HepG2 (cell line): ENCODE data around the gene ETF1. TPM values are rescaled to one million over a fixed set of nuclear protein-coding genes. Genes with fewer than 3 reads are reported as not detected.
A peak's percentile ranks its signal among the peaks of the same experiment; 100 is the strongest.
"Not testable (repeated sequence)": the region's sequence is repeated elsewhere in the genome, so short reads cannot be mapped to it uniquely, and the experiment has no call there.

Experiments
- ATF1 ChIP-seq: IDR thresholded peaks from 2 replicates; pipeline ENCODE4 v1.6.1; 2016; ENCODE audit warnings: mild to moderate bottlenecking, control low read depth
- DPF2 ChIP-seq: sonication (generic); formaldehyde crosslinking; IDR thresholded peaks from 2 replicates; pipeline ENCODE4 v1.4.0; 2020; ENCODE audit warnings: mild to moderate bottlenecking, low read depth, missing genetic modification reagents, borderline replicate concordance
- FOXO1 ChIP-seq: sonication (generic); formaldehyde crosslinking; IDR thresholded peaks from 2 replicates; pipeline ENCODE4 v1.4.0; 2020; ENCODE audit warnings: missing genetic modification reagents
- HDAC2 ChIP-seq: sonication (generic); formaldehyde crosslinking; IDR thresholded peaks from 2 replicates; pipeline ENCODE4 v1.4.0; 2020; ENCODE audit warnings: missing genetic modification reagents
- HMG20B ChIP-seq: conservative IDR thresholded peaks from 2 replicates; pipeline ENCODE4 v1.6.1; 2016; ENCODE audit warnings: missing genetic modification reagents, missing compliant biosample characterization
- KDM1A ChIP-seq: IDR thresholded peaks from 2 replicates; pipeline ENCODE4 v1.6.1; 2016; ENCODE audit warnings: missing compliant biosample characterization
- KLF16 ChIP-seq, 2 experiments: sonication (generic) in 1 of 2; formaldehyde crosslinking in 1 of 2; IDR thresholded peaks; 2 replicates each; pipeline versions ENCODE4 v1.6.1 to v1.8.0; 2016 to 2023; ENCODE audit warnings: missing genetic modification reagents in 2 of 2, missing compliant biosample characterization in 1 of 2
- LCORL ChIP-seq, 2 experiments: fragments of 450-650 bp in 1 of 2; sonication (generic) in 1 of 2; formaldehyde crosslinking in 1 of 2; IDR thresholded peaks; 2 replicates each; pipeline versions ENCODE4 v1.5.0 to v1.6.1; 2017 to 2020; ENCODE audit warnings: antibody characterized with exemption in 1 of 2, missing genetic modification reagents in 1 of 2
- MED1 ChIP-seq: sonication (generic); formaldehyde crosslinking; IDR thresholded peaks from 2 replicates; pipeline ENCODE4 v1.4.0; 2020; ENCODE audit warnings: missing genetic modification reagents
- NCOA2 ChIP-seq: sonication (generic); formaldehyde crosslinking; IDR thresholded peaks from 2 replicates; pipeline ENCODE4 v1.8.0; 2022; ENCODE audit warnings: inconsistent platforms
- NR2F6 ChIP-seq, 2 experiments: IDR thresholded peaks; 2 replicates each; pipeline ENCODE4 v1.6.1; 2016; ENCODE audit warnings: antibody characterized with exemption in 1 of 2, mild to moderate bottlenecking in 1 of 2
- POLR2AphosphoS2 ChIP-seq: IDR thresholded peaks from 2 replicates; pipeline ENCODE4 v1.6.1; 2011; ENCODE audit warnings: low read depth, low read length, improper control_type of control experiment
- SOX6 ChIP-seq, 2 experiments: fragments of 450-650 bp in 1 of 2; sonication (generic) in 1 of 2; formaldehyde crosslinking in 1 of 2; IDR thresholded peaks; 2 replicates each; pipeline versions ENCODE4 v1.4.0 to v1.6.1; 2017 to 2020; ENCODE audit warnings: antibody characterized with exemption in 1 of 2, mild to moderate bottlenecking in 1 of 2, missing genetic modification reagents in 1 of 2
- TCF7 ChIP-seq: sonication (generic); IDR thresholded peaks from 2 replicates; pipeline ENCODE4 v1.6.1; 2016; ENCODE audit warnings: antibody characterized with exemption, low read depth
- YEATS2 ChIP-seq: sonication (generic); formaldehyde crosslinking; IDR thresholded peaks from 2 replicates; pipeline ENCODE4 v1.4.0; 2020; ENCODE audit warnings: missing genetic modification reagents, borderline replicate concordance
- ZBED4 ChIP-seq: sonication (generic); formaldehyde crosslinking; IDR thresholded peaks from 2 replicates; pipeline ENCODE4 v1.4.0; 2020; ENCODE audit warnings: missing genetic modification reagents, borderline replicate concordance
- ZNF3 ChIP-seq: IDR thresholded peaks from 2 replicates; pipeline ENCODE4 v1.7.0; 2017; ENCODE audit warnings: inconsistent platforms
- polyA plus RNA-seq, 8 experiments: library from polyadenylated mRNA; depleted of rRNA in 3 of 8; stranded (reverse) in 7 of 8; unstranded in 1 of 8; fragments of >200 nt; fragmentation: Illumina TruSeq in 4 of 8; extraction: Trizol in 4 of 8; gene quantifications; 2 replicates each; pipeline versions ENCODE4 v1.2.1 to v1.2.3, GENCODE V29; 2011 to 2016; ENCODE audit warnings: low read depth in 4 of 8, missing spikeins in 1 of 8, mixed read lengths in 1 of 8; ENCODE audit not compliant: insufficient read depth in 1 of 8
- total RNA-seq, 5 experiments: library from RNA; depleted of rRNA; stranded (reverse); fragments of >200 nt; fragmentation: Illumina TruSeq; extraction: Trizol; gene quantifications; 2 replicates each; pipeline ENCODE4 v1.2.3, GENCODE V29; 2016; ENCODE audit warnings: low read depth in 1 of 5
- TF ChIP-seq, protein P1 (sequence below): sonication (generic); formaldehyde crosslinking; IDR thresholded peaks from 2 replicates; pipeline ENCODE4 v1.9.0; 2021; ENCODE audit warnings: missing genetic modification reagents, borderline replicate concordance
- TF ChIP-seq, protein P2 (sequence below), 2 experiments: fragments of 450-650 bp in 1 of 2; sonication (generic) in 1 of 2; formaldehyde crosslinking; IDR thresholded peaks; 2 replicates each; pipeline versions ENCODE4 v1.5.0 to v1.8.0; 2020 to 2022; ENCODE audit warnings: mild to moderate bottlenecking in 1 of 2, missing genetic modification reagents in 1 of 2
- TF ChIP-seq, protein P3 (sequence below): sonication (generic); formaldehyde crosslinking; IDR thresholded peaks from 2 replicates; pipeline ENCODE4 v1.4.0; 2020; ENCODE audit warnings: missing genetic modification reagents

ETF1 gene
- total and polyA plus RNA-seq, 2 of the 13 experiments (the other 11 are each of a cell fraction or from before 2014, with no cell fraction given) = 52.1 to 184 TPM

GRCh38 chr5:138507485-138507884, 35.6 kb downstream of the ETF1 start (continued):
- TF ChIP-seq HMG20B (CRISPR knock-in tag) (0 out of 2 replicates have a peak, but pooled peaks have one; percentile 41), MED1 (CRISPR knock-in tag) (peak; percentile 50; the same call in 1 of the 2 replicates), YEATS2 (CRISPR knock-in tag) (peak; percentile 36; the same call in 1 of the 2 replicates), KLF16 (CRISPR knock-in tag; IDR thresholded peaks at IDR 0.05) (peak in 1 of 2 experiments; percentile 73; a peak in 2 of 4 replicates), ATF1 (CRISPR knock-in tag) (peak; percentile 37; the same call in 1 of the 2 replicates), TCF7 (peak; percentile 46), NR2F6 (CRISPR knock-in tag; IDR thresholded peaks at IDR 0.05) (peak; percentile 48; the same call in 1 of the 2 replicates), FOXO1 (CRISPR knock-in tag) (0 out of 2 replicates have a peak, but pooled peaks have one; percentile 41), DPF2 (CRISPR knock-in tag) (peak; percentile 53; the same call in 1 of the 2 replicates), NCOA2 (CRISPR knock-in tag) (peak; percentile 63; the same call in 1 of the 2 replicates), ZBED4 (CRISPR knock-in tag) (peak; percentile 83; the same call in 1 of the 2 replicates), ZNF3 (CRISPR knock-in tag) (peak; percentile 78), HDAC2 (peak; percentile 77; the same call in 1 of the 2 replicates), SOX6 (CRISPR knock-in tag; IDR thresholded peaks at IDR 0.05) (peak; percentile 41; the same call in 1 of the 2 replicates), KDM1A (CRISPR knock-in tag) (peak; percentile 59; the same call in 1 of the 2 replicates), LCORL (IDR thresholded peaks at IDR 0.05) (peak; percentile 68; the same call in 1 of the 2 replicates), LCORL (CRISPR knock-in tag; IDR thresholded peaks at IDR 0.05) (peak; percentile 89), POLR2AphosphoS2 (0 out of 2 replicates have a peak, but pooled peaks have one; percentile 39)
- not testable (repeated sequence) for TF ChIP-seq NR2F6, SOX6 (IDR thresholded peaks at IDR 0.05)
- TF ChIP-seq, protein P1, sequence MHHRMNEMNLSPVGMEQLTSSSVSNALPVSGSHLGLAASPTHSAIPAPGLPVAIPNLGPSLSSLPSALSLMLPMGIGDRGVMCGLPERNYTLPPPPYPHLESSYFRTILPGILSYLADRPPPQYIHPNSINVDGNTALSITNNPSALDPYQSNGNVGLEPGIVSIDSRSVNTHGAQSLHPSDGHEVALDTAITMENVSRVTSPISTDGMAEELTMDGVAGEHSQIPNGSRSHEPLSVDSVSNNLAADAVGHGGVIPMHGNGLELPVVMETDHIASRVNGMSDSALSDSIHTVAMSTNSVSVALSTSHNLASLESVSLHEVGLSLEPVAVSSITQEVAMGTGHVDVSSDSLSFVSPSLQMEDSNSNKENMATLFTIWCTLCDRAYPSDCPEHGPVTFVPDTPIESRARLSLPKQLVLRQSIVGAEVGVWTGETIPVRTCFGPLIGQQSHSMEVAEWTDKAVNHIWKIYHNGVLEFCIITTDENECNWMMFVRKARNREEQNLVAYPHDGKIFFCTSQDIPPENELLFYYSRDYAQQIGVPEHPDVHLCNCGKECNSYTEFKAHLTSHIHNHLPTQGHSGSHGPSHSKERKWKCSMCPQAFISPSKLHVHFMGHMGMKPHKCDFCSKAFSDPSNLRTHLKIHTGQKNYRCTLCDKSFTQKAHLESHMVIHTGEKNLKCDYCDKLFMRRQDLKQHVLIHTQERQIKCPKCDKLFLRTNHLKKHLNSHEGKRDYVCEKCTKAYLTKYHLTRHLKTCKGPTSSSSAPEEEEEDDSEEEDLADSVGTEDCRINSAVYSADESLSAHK (CRISPR knock-in tag) = peak; percentile 98
- TF ChIP-seq, protein P2, sequence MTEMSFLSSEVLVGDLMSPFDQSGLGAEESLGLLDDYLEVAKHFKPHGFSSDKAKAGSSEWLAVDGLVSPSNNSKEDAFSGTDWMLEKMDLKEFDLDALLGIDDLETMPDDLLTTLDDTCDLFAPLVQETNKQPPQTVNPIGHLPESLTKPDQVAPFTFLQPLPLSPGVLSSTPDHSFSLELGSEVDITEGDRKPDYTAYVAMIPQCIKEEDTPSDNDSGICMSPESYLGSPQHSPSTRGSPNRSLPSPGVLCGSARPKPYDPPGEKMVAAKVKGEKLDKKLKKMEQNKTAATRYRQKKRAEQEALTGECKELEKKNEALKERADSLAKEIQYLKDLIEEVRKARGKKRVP (CRISPR knock-in tag; IDR thresholded peaks at IDR 0.05) = peak in 1 of 2 experiments; percentile 67; a peak in 2 of 4 replicates
- TF ChIP-seq, protein P3, sequence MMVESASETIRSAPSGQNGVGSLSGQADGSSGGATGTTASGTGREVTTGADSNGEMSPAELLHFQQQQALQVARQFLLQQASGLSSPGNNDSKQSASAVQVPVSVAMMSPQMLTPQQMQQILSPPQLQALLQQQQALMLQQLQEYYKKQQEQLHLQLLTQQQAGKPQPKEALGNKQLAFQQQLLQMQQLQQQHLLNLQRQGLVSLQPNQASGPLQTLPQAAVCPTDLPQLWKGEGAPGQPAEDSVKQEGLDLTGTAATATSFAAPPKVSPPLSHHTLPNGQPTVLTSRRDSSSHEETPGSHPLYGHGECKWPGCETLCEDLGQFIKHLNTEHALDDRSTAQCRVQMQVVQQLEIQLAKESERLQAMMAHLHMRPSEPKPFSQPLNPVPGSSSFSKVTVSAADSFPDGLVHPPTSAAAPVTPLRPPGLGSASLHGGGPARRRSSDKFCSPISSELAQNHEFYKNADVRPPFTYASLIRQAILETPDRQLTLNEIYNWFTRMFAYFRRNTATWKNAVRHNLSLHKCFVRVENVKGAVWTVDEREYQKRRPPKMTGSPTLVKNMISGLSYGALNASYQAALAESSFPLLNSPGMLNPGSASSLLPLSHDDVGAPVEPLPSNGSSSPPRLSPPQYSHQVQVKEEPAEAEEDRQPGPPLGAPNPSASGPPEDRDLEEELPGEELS (CRISPR knock-in tag) = peak; percentile 84
